GM18505 (cell line): ENCODE measurements around the gene ZBTB7C.

Experiments used
- ATAC-seq: cut with Tn5 transposase; IDR thresholded peaks from one replicate; pipeline ENCODE4 v1.9.1; 2021; ENCODE audit not compliant: unreplicated experiment
- POLR2A ChIP-seq: IDR thresholded peaks from 4 replicates; pipeline ENCODE4 v1.6.1; 2011; ENCODE audit warnings: borderline replicate concordance; ENCODE audit not compliant: insufficient read depth, insufficient read length; ENCODE audit errors: extremely low read depth

The ZBTB7C gene

GRCh38 chr18:48106498-48106897, 302.7 kb downstream of the ZBTB7C start:
- TF ChIP-seq POLR2A = no peak
- no peak for ATAC-seq

GRCh38 chr18:48105317-48105716, 303.9 kb downstream of the ZBTB7C start:
- TF ChIP-seq POLR2A = no peak
- no peak for ATAC-seq

GRCh38 chr18:48104705-48105104, 304.5 kb downstream of the ZBTB7C start:
- no peak for TF ChIP-seq POLR2A
- no peak for ATAC-seq

GRCh38 chr18:48100651-48101165, 308.5 kb downstream of the ZBTB7C start:
- ATAC-seq = no peak
- TF ChIP-seq POLR2A = no peak

- TF ChIP-seq POLR2A = no peak
- ATAC-seq = no peak
Observed at GRCh38 chr18:48100165-48100575, 309.0 kb downstream of the ZBTB7C start.

GRCh38 chr18:48099481-48100164, 309.6 kb downstream of the ZBTB7C start:
- TF ChIP-seq POLR2A = no peak
- no peak for ATAC-seq

- TF ChIP-seq POLR2A = no peak
- no peak for ATAC-seq
Observed at GRCh38 chr18:48098538-48098937, 310.6 kb downstream of the ZBTB7C start.

GRCh38 chr18:48098007-48098406, 311.2 kb downstream of the ZBTB7C start:
- no peak for TF ChIP-seq POLR2A
- no peak for ATAC-seq

GRCh38 chr18:48095726-48096125, 313.5 kb downstream of the ZBTB7C start:
- no peak for TF ChIP-seq POLR2A
- no peak for ATAC-seq

- no peak for TF ChIP-seq POLR2A
- no peak for ATAC-seq
Observed at GRCh38 chr18:48093104-48093503, 316.1 kb downstream of the ZBTB7C start.

- no peak for TF ChIP-seq POLR2A
- no peak for ATAC-seq
Observed at GRCh38 chr18:48091869-48092497, 317.2 kb downstream of the ZBTB7C start.

- TF ChIP-seq POLR2A = no peak
- ATAC-seq = no peak
Observed at GRCh38 chr18:48090702-48091101, 318.5 kb downstream of the ZBTB7C start.

GRCh38 chr18:48090021-48090420, 319.2 kb downstream of the ZBTB7C start:
- TF ChIP-seq POLR2A = no peak
- no peak for ATAC-seq
